ENCODE measurements around the gene COL27A1.

The COL27A1 gene

DNA sequence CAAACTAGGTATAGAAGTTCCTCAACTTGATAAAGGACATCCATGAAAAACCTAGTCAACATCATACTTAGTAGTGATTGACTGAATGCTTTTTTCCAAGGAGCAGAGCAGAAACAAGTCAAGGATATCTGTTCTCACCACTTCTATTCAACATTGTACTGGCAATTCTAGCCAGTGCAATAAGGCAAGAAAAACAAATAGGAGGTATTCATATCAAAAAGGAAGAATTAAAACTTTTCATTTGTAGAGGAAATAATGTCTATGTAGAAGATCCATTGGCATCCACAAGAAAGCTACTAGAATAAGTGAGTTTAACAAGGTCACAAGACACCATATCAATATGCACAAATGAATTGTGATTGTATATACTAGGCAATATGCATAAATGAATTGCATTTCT is 139.3 kb downstream of the COL27A1 start:
- Histone ChIP-seq H2AK5ac (ENCODE audit: low read depth, low read length) (no peak overlapping the region), H2BK12ac (ENCODE audit: low read length) (no peak overlapping the region), H3K9ac (ENCODE audit: low read depth, low read length, poor library complexity) (no peak overlapping the region), H4K8ac (ENCODE audit: low read depth, low read length) (no peak overlapping the region), H2BK15ac (ENCODE audit: low read length) (no peak overlapping the region), H3K36me3 (replicated peaks in 1 of 2; ENCODE audit: control insufficient read depth in 2 of 2, insufficient read depth in 2 of 2, low read length in 2 of 2) (peaks cover 7 to 58% of the 10 kb centered on the region in 2 donors), H2AFZ (ENCODE audit: low read length) (no peak overlapping the region), H3K4ac (ENCODE audit: low read length) (no peak overlapping the region), H3K4me3 (ENCODE audit: low read length in 2 of 2) (no peak overlapping the region), H3K79me1 (ENCODE audit: low read depth, low read length) (no peaks in the 10 kb centered on the region), H4K91ac (ENCODE audit: low read depth, low read length, poor library complexity) (no peak overlapping the region), H3K23ac (ENCODE audit: low read depth, low read length, poor library complexity) (no peak overlapping the region), H3K14ac (ENCODE audit: low read length) (no peak overlapping the region), H3K4me1 (ENCODE audit: control insufficient read depth in 2 of 2, insufficient read depth in 1 of 2, low read depth in 1 of 2, low read length in 2 of 2) (no peaks in the 10 kb centered on the region), H2BK120ac (ENCODE audit: low read depth, low read length) (no peak overlapping the region), H3K18ac (ENCODE audit: low read length) (no peak overlapping the region), H3K9me3 (replicated peaks in 1 of 2; ENCODE audit: control insufficient read depth in 2 of 2, insufficient read depth in 1 of 2, low read depth in 1 of 2, low read length in 2 of 2) (peaks cover 3 to 22% of the 10 kb centered on the region in 2 donors), H3K4me2 (ENCODE audit: insufficient read depth, low read length, poor library complexity, severe bottlenecking) (no peak overlapping the region), H3K27ac (replicated peaks; ENCODE audit: low read length) (no peak overlapping the region), H2BK5ac (ENCODE audit: low read length) (no peak overlapping the region), H3K27me3 (ENCODE audit: control insufficient read depth in 3 of 3, insufficient read depth in 3 of 3, low read depth in 1 of 3, low read length in 3 of 3) (no peaks in the 10 kb centered on the region)
- DNase-seq (ENCODE audit: low spot score): no peak

DNA sequence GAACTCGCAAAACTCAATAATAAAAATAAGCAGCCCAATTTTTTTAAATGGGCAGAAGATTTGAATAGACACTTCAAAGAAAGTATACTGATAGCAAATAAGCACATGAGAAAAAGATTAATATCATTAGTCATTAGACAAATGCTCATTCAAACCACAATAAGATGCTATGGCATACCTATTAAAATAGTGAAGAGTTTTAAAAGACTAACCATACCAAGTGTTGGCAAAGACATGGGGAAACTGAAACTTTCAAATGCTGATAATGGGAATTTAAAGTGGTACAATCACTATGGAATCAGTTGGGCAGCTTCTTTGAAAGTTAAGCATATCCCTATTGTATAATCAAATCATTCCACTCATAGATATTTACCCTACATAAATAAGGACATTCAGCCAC is 141.0 kb downstream of the COL27A1 start:
- Histone ChIP-seq H3K18ac (ENCODE audit: low read length) (no peak overlapping the region), H2BK120ac (ENCODE audit: low read depth, low read length) (no peak overlapping the region), H3K14ac (ENCODE audit: low read length) (no peak overlapping the region), H3K4me2 (ENCODE audit: insufficient read depth, low read length, poor library complexity, severe bottlenecking) (no peak overlapping the region), H2AK5ac (ENCODE audit: low read depth, low read length) (no peak overlapping the region), H4K91ac (ENCODE audit: low read depth, low read length, poor library complexity) (no peak overlapping the region), H2BK5ac (ENCODE audit: low read length) (no peak overlapping the region), H3K4ac (ENCODE audit: low read length) (no peak overlapping the region), H4K8ac (ENCODE audit: low read depth, low read length) (no peak overlapping the region), H2AFZ (ENCODE audit: low read length) (no peak overlapping the region), H3K27ac (replicated peaks; ENCODE audit: low read length) (no peak overlapping the region), H2BK12ac (ENCODE audit: low read length) (no peak overlapping the region), H3K9ac (ENCODE audit: low read depth, low read length, poor library complexity) (no peak overlapping the region), H3K36me3 (replicated peaks in 1 of 2; ENCODE audit: control insufficient read depth in 2 of 2, insufficient read depth in 2 of 2, low read length in 2 of 2) (peaks cover 14 to 58% of the 10 kb centered on the region in 2 donors), H3K9me3 (replicated peaks in 1 of 2; ENCODE audit: control insufficient read depth in 2 of 2, insufficient read depth in 1 of 2, low read depth in 1 of 2, low read length in 2 of 2) (peaks cover 3 to 22% of the 10 kb centered on the region in 2 donors), H3K79me1 (ENCODE audit: low read depth, low read length) (no peaks in the 10 kb centered on the region), H3K27me3 (ENCODE audit: control insufficient read depth in 3 of 3, insufficient read depth in 3 of 3, low read depth in 1 of 3, low read length in 3 of 3) (no peaks in the 10 kb centered on the region), H3K4me1 (ENCODE audit: control insufficient read depth in 2 of 2, insufficient read depth in 1 of 2, low read depth in 1 of 2, low read length in 2 of 2) (no peaks in the 10 kb centered on the region), H3K4me3 (ENCODE audit: low read length in 2 of 2) (no peak overlapping the region), H3K23ac (ENCODE audit: low read depth, low read length, poor library complexity) (no peak overlapping the region), H2BK15ac (ENCODE audit: low read length) (no peak overlapping the region)
- WGBS, 2 donors (ENCODE audit: extremely low coverage in 2 of 2, insufficient read length in 2 of 2, insufficient replicate concordance in 1 of 2): no CpG with 5 or more reads among the region's 1 CpG
- DNase-seq (ENCODE audit: low spot score): no peak

DNA sequence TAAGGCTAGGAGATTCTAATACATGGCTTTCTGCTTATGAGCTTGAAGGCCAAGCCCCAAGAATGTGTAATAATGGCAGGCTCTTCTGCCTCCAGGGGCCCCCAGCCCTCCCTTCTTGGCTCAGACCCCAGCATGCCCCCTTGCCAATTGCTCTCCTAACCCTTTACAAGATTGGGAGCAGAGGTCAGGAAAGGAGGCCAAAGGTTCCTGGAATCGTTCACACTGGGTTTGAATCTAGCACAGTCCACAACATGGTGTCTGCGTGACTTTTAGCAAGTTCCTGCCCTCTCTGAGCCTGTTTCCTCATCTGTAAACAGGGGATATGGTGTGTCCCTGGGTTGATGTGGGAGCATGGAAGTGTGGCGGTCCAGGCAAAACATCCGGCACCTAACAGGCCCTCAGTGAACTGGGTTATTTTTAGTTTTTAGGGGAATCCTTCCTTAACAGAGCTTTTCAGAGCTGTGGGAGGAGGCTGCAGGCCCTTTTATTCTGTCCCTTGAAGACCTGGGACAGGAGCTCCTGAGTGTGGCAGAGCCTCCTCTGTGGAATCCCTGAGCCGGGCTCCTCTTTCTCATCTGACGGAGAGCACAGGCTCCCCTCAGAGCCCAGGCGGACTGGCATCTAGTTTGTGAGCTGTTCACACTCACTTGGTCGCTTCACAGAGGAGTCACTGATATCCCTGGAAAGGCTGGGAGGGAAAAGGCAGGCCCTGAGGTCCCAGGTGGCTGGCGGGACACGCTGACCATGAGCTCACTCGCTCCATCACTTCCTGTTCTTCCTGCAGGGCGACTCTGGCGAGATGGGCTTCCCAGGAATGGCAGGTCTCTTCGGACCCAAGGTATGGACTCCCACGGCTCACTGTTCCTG is 144.2 kb downstream of the COL27A1 start:
- Histone ChIP-seq H4K8ac (ENCODE audit: low read depth, low read length) (no peak overlapping the region), H2BK5ac (ENCODE audit: low read length) (no peak overlapping the region), H2BK12ac (ENCODE audit: low read length) (no peak overlapping the region), H3K9me3 (replicated peaks in 1 of 2; ENCODE audit: control insufficient read depth in 2 of 2, insufficient read depth in 1 of 2, low read depth in 1 of 2, low read length in 2 of 2) (peaks cover 1 to 18% of the 10 kb centered on the region in 2 donors), H3K27me3 (ENCODE audit: control insufficient read depth in 3 of 3, insufficient read depth in 3 of 3, low read depth in 1 of 3, low read length in 3 of 3) (peaks cover 0 to under 1% (median 0%) of the 10 kb centered on the region in 3 experiments), H3K14ac (ENCODE audit: low read length) (no peak overlapping the region), H3K18ac (ENCODE audit: low read length) (no peak overlapping the region), H3K4me1 (ENCODE audit: control insufficient read depth in 2 of 2, insufficient read depth in 1 of 2, low read depth in 1 of 2, low read length in 2 of 2) (peaks cover 0 to 2% of the 10 kb centered on the region in 2 donors), H3K9ac (ENCODE audit: low read depth, low read length, poor library complexity) (no peak overlapping the region), H3K4me2 (ENCODE audit: insufficient read depth, low read length, poor library complexity, severe bottlenecking) (no peak overlapping the region), H3K79me1 (ENCODE audit: low read depth, low read length) (peaks cover 2% of the 10 kb centered on the region), H2AK5ac (ENCODE audit: low read depth, low read length) (no peak overlapping the region), H3K36me3 (replicated peaks in 1 of 2; ENCODE audit: control insufficient read depth in 2 of 2, insufficient read depth in 2 of 2, low read length in 2 of 2) (peaks cover 12 to 41% of the 10 kb centered on the region in 2 donors), H2BK15ac (ENCODE audit: low read length) (no peak overlapping the region), H3K4me3 (ENCODE audit: low read length in 2 of 2) (peak overlapping the region in 1 of 2 donors; percentile 57), H4K91ac (ENCODE audit: low read depth, low read length, poor library complexity) (no peak overlapping the region), H3K27ac (replicated peaks; ENCODE audit: low read length) (no peak overlapping the region), H2AFZ (ENCODE audit: low read length) (no peak overlapping the region), H3K4ac (ENCODE audit: low read length) (no peak overlapping the region), H2BK120ac (ENCODE audit: low read depth, low read length) (no peak overlapping the region), H3K23ac (ENCODE audit: low read depth, low read length, poor library complexity) (no peak overlapping the region)
- no CpG with 5 or more reads among the region's 15 CpGs for WGBS, 2 donors (ENCODE audit: extremely low coverage in 2 of 2, insufficient read length in 2 of 2, insufficient replicate concordance in 1 of 2)
- no peak for DNase-seq (ENCODE audit: low spot score)

DNA sequence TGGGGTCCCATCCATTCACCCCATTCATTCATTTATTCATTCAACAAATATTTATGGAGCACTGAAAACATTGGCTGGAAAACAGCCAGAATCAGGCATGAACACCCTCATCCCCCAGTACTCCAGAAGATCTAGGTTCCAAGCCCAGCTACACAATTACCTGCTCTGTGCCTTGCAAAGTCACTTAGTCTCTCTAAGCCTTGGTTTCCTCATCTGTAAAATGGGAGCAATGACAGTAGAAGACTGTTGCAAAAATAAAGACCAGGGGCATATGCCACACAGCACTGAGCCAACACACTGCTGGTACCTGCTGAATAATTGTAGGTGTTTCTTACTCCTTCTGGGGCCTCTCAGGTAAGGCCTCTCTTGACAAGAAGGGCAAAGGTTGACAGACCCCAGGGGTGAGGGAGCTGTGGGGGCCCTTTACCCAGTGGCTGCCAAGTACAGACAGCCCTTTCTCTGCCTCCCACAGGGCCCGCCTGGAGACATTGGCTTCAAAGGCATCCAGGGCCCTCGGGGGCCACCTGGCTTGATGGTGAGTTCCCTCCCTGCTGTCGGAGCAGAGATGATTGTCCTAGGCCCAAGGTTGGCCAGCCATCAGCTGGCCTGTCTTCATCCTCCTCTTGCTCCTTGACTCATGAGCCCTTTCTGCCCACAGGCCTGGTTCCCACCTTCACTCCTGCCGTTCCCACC is 145.0 kb downstream of the COL27A1 start:
- DNase-seq (ENCODE audit: low spot score): no peak
- Histone ChIP-seq H3K4me1 (ENCODE audit: control insufficient read depth in 2 of 2, insufficient read depth in 1 of 2, low read depth in 1 of 2, low read length in 2 of 2) (peaks cover 0 to 2% of the 10 kb centered on the region in 2 donors), H3K9me3 (replicated peaks in 1 of 2; ENCODE audit: control insufficient read depth in 2 of 2, insufficient read depth in 1 of 2, low read depth in 1 of 2, low read length in 2 of 2) (peaks cover 0 to 10% of the 10 kb centered on the region in 2 donors), H2BK12ac (ENCODE audit: low read length) (no peak overlapping the region), H2BK5ac (ENCODE audit: low read length) (no peak overlapping the region), H4K91ac (ENCODE audit: low read depth, low read length, poor library complexity) (no peak overlapping the region), H3K23ac (ENCODE audit: low read depth, low read length, poor library complexity) (no peak overlapping the region), H3K4me3 (ENCODE audit: low read length in 2 of 2) (no peak overlapping the region), H2BK120ac (ENCODE audit: low read depth, low read length) (peak overlapping the region; percentile 58), H3K27me3 (ENCODE audit: control insufficient read depth in 3 of 3, insufficient read depth in 3 of 3, low read depth in 1 of 3, low read length in 3 of 3) (peaks cover 0 to 2% (median 0%) of the 10 kb centered on the region in 3 experiments), H3K4me2 (ENCODE audit: insufficient read depth, low read length, poor library complexity, severe bottlenecking) (no peak overlapping the region), H2AK5ac (ENCODE audit: low read depth, low read length) (peak overlapping the region; percentile 48), H3K36me3 (replicated peaks in 1 of 2; ENCODE audit: control insufficient read depth in 2 of 2, insufficient read depth in 2 of 2, low read length in 2 of 2) (peaks cover 12 to 33% of the 10 kb centered on the region in 2 donors), H3K9ac (ENCODE audit: low read depth, low read length, poor library complexity) (no peak overlapping the region), H2BK15ac (ENCODE audit: low read length) (no peak overlapping the region), H4K8ac (ENCODE audit: low read depth, low read length) (no peak overlapping the region), H3K14ac (ENCODE audit: low read length) (peak overlapping the region; percentile 33), H3K27ac (replicated peaks; ENCODE audit: low read length) (no peak overlapping the region), H3K18ac (ENCODE audit: low read length) (no peak overlapping the region), H3K4ac (ENCODE audit: low read length) (no peak overlapping the region), H3K79me1 (ENCODE audit: low read depth, low read length) (peaks cover 2% of the 10 kb centered on the region), H2AFZ (ENCODE audit: low read length) (no peak overlapping the region)
- no CpG with 5 or more reads among the region's 4 CpGs for WGBS, 2 donors (ENCODE audit: extremely low coverage in 2 of 2, insufficient read length in 2 of 2, insufficient replicate concordance in 1 of 2)

All from neuronal stem cell (in vitro differentiated cells).